GM12864 (cell line): ENCODE results near the gene ZNF678.

Experiments used
- DNase-seq: peaks from one replicate; pipeline ENCODE4 v3.0.0-alpha.2; 2011; ENCODE audit warnings: low read depth
- H3K4me3 ChIP-seq: 2 replicates; pipeline ENCODE4 v1.5.1; 2011; ENCODE audit warnings: mild to moderate bottlenecking, low read depth, low read length, control low read depth
- TF ChIP-seq, protein P1 (sequence below): IDR thresholded peaks from 2 replicates; pipeline ENCODE4 v1.5.1; 2011; ENCODE audit warnings: low read depth, mild to moderate bottlenecking, moderate library complexity, low read length, control low read depth, inconsistent platforms; ENCODE audit errors: missing control alignments

ZNF678 gene

DNA sequence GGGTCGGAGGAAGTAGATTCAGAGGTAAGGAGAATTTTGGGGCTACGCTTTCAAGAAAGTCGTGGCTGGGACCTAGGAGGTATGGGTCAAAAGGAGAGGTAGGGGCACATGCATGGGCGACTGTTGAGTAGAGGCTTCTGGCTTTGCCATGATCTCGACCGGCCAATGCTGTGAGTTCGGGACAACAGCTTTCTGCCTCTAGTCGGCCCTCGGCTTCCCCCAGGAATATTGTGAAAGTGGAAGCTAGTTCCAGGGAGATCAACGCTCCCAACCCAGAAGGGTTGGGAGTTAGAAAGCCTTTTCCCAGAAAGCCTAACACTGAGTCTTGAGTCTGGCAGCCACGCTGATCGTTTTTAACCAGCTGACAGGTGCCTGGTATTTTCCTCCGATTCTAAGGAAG is 69.0 kb downstream of the ZNF678 start:
- H3K4me3 ChIP-seq, result no peak overlapping the region
- no peak for DNase-seq
- TF ChIP-seq, protein P1, sequence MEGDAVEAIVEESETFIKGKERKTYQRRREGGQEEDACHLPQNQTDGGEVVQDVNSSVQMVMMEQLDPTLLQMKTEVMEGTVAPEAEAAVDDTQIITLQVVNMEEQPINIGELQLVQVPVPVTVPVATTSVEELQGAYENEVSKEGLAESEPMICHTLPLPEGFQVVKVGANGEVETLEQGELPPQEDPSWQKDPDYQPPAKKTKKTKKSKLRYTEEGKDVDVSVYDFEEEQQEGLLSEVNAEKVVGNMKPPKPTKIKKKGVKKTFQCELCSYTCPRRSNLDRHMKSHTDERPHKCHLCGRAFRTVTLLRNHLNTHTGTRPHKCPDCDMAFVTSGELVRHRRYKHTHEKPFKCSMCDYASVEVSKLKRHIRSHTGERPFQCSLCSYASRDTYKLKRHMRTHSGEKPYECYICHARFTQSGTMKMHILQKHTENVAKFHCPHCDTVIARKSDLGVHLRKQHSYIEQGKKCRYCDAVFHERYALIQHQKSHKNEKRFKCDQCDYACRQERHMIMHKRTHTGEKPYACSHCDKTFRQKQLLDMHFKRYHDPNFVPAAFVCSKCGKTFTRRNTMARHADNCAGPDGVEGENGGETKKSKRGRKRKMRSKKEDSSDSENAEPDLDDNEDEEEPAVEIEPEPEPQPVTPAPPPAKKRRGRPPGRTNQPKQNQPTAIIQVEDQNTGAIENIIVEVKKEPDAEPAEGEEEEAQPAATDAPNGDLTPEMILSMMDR, result no peak

DNA sequence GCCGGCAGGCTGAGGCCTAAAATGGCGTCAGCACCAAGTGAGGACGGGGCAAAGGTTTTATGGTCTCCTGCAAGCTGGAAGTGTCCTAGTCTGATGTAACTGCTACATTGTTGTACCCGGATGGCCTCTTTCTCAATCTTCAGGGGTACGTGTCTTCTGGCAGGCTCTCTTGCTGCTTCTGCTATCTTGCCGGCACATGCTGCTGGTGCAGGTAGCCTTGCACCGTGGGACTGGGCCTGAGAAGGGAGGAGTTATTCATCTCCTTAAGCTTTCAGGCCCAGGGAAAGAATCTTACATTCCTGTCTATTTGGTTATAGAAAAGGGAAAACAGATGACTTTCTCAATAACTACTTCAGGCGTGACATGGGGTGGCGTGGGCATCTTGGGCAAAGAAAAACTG is 72.2 kb downstream of the ZNF678 start:
- no peak overlapping the region for H3K4me3 ChIP-seq
- DNase-seq, result no peak
- TF ChIP-seq, protein P1, result no peak

DNA sequence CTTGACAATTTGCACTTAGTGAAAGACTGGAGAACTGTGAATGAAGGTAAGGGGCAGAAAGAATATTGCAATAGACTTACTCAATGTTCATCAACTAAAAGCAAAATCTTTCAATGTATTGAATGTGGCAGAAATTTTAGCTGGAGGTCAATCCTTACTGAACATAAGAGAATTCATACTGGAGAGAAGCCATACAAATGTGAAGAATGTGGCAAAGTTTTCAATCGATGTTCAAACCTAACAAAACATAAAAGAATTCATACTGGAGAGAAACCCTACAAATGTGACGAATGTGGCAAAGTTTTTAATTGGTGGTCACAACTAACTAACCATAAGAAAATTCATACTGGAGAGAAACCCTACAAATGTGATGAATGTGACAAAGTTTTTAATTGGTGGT is 91.1 kb downstream of the ZNF678 start:
- TF ChIP-seq, protein P1, result no peak
- DNase-seq, result no peak
- H3K4me3 ChIP-seq, result no peak overlapping the region

DNA sequence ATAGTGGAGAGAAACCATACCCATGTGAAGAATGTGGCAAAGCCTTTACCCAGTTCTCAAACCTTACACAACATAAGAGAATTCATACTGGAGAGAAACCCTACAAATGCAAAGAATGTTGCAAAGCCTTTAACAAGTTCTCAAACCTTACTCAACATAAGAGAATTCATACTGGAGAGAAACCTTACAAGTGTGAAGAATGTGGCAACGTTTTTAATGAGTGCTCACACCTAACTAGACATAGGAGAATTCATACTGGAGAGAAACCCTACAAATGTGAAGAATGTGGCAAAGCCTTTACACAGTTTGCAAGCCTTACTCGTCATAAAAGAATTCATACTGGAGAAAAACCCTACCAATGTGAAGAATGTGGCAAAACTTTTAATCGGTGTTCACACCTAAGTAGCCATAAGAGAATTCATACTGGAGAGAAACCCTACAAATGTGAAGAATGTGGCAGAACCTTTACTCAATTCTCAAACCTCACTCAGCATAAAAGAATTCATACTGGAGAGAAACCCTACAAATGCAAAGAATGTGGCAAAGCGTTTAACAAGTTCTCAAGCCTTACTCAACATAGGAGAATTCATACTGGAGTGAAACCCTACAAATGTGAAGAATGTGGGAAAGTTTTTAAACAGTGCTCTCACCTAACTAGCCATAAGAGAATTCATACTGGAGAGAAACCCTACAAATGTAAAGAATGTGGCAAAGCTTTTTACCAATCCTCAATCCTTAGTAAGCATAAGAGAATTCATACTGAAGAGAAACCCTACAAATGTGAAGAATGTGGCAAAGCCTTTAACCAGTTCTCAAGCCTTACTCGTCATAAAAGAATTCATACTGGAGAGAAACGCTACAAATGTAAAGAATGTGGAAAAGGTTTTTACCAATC is 91.7 kb downstream of the ZNF678 start:
- TF ChIP-seq, protein P1, result no peak
- H3K4me3 ChIP-seq, result no peak overlapping the region
- DNase-seq, result no peak

DNA sequence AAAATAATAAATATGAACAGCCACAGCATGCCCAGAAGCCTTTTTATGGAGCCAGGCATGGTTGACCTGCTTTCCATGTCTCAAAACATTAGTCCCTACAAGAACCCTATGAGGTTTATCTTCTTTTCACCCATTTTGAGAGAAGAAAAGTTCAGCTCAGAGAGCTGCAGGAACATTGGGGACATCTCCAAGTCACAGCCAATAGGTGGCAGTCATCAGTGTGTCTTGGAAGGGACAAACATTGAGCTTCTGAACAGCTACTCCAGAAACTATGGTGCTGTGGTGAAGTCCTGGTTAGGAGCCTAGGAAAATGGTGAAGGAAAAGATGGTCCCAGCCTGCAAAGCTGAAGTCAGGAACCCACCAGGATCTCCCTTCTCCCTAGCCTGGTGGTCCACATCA is 98.1 kb downstream of the ZNF678 start:
- H3K4me3 ChIP-seq, result no peak overlapping the region
- TF ChIP-seq, protein P1, result no peak
- no peak for DNase-seq

DNA sequence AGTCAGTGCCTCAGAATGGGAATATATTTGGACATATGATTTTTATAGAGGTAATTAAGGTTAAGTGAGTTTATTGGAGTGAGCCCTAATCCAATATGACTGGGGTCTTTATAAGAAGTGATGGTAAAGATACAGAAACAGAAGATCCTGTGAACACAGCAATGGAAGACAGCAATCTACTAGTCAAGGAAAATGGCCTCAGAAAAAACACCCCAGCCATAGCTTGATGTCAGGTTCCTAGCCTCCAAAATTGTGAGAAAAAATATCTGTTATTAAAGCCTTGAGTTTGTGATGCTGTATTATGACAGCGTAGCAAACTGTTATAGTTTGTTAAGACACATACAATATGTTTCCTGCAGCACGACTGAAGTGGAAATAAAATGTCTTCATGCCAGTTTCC is 99.6 kb downstream of the ZNF678 start:
- TF ChIP-seq, protein P1, result no peak
- no peak for DNase-seq
- no peak overlapping the region for H3K4me3 ChIP-seq

DNA sequence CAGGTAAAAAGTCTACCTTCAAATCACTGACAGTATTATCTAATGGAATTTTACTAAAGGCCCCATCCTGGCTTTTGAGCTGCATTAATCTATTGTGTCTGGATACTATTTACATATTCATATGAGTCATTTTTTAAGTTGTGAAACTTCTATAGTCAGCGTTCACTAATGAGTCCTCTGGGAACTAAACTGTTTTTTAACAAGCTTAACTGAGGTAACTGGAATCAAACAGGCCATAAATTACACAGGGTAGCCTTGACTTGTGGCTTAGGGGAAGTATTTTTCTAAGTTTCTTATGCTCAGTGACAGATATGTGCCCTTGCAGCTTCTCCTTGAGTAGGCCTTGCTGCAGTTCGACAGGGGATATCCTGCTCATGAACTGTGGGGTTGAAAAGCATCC is 102.9 kb downstream of the ZNF678 start:
- no peak overlapping the region for H3K4me3 ChIP-seq
- TF ChIP-seq, protein P1, result no peak
- DNase-seq, result no peak
